ENCODE results near the gene OR52E2. TPM values are rescaled to one million over a fixed set of nuclear protein-coding genes. Genes with fewer than 3 reads are reported as not detected.

Gene OR52E2
- polyA plus RNA-seq, 4 donors, result not detected

GRCh38 chr11:5021996-5022395, 37.4 kb downstream of the OR52E2 start:
- DNase-seq (ENCODE audit: low read depth in 4 of 4, low spot score in 3 of 4), result no peak

GRCh38 chr11:5013012-5013411, 46.4 kb downstream of the OR52E2 start:
- DNase-seq (ENCODE audit: low read depth in 4 of 4, low spot score in 3 of 4), result no peak

- DNase-seq (ENCODE audit: low read depth in 4 of 4, low spot score in 3 of 4), result no peak
These were observed 48.2 kb downstream of the OR52E2 start for GRCh38 chr11:5011254-5011653.

Other genes starting within 250 kb of the OR52E2 start
- gene OR51F2, start 238.3 kb downstream of the OR52E2 start, polyA plus RNA-seq (ENCODE audit: insufficient read length in 4 of 4), result not detected
- gene OR51S1, start 210.4 kb downstream of the OR52E2 start, polyA plus RNA-seq (ENCODE audit: insufficient read length in 4 of 4), result not detected
- gene OR51T1, start 177.7 kb downstream of the OR52E2 start, polyA plus RNA-seq (ENCODE audit: insufficient read length in 4 of 4), result not detected
- not detected for gene OR51A7, start 155.8 kb downstream of the OR52E2 start, polyA plus RNA-seq (ENCODE audit: insufficient read length in 4 of 4)
- gene OR51G2, start 140.3 kb downstream of the OR52E2 start, polyA plus RNA-seq (ENCODE audit: insufficient read length in 4 of 4), result under 1 TPM in 1 of 4 donors, not detected in 3; 0.08 TPM
- gene OR51G1, start 135.3 kb downstream of the OR52E2 start, polyA plus RNA-seq (ENCODE audit: insufficient read length in 4 of 4), result not detected
- gene OR51A4, start 112.0 kb downstream of the OR52E2 start, polyA plus RNA-seq (ENCODE audit: insufficient read length in 4 of 4), result under 1 TPM in 1 of 4 donors, not detected in 3; 0.05 TPM
- gene OR51A2, start 103.9 kb downstream of the OR52E2 start, polyA plus RNA-seq (ENCODE audit: insufficient read length in 4 of 4), result not detected
- gene OR51L1, start 64.8 kb downstream of the OR52E2 start, polyA plus RNA-seq (ENCODE audit: insufficient read length in 4 of 4), result under 1 TPM in 3 of 4 donors, not detected in 1; 0.05 to 0.06 (median 0.05) TPM
- gene OR52J3, start 13.1 kb downstream of the OR52E2 start, polyA plus RNA-seq (ENCODE audit: insufficient read length in 4 of 4), result not detected
- gene OR52E1, start 9.9 kb upstream of the OR52E2 start, polyA plus RNA-seq (ENCODE audit: insufficient read length in 4 of 4), result not detected
- gene OR52A5, start 78.7 kb upstream of the OR52E2 start, polyA plus RNA-seq (ENCODE audit: insufficient read length in 4 of 4), result not detected
- gene OR52A1, start 95.1 kb upstream of the OR52E2 start, polyA plus RNA-seq (ENCODE audit: insufficient read length in 4 of 4), result under 1 TPM in 2 of 4 donors, not detected in 2; 0.01 to 0.05 TPM
- not detected for gene OR51V1, start 141.1 kb upstream of the OR52E2 start, polyA plus RNA-seq (ENCODE audit: insufficient read length in 4 of 4)
- gene HBB, start 167.4 kb upstream of the OR52E2 start, polyA plus RNA-seq (ENCODE audit: insufficient read length in 4 of 4), result 1,000 to 10,000 TPM in 1 of 4 donors, 100 to 1,000 TPM in 2, 10 to 100 TPM in 1; 99.7 to 2,476 (median 158) TPM
- gene HBD, start 174.9 kb upstream of the OR52E2 start, polyA plus RNA-seq (ENCODE audit: insufficient read length in 4 of 4), result 1 to 10 TPM; 1.1 to 2.9 (median 1.5) TPM
- gene HBG1, start 190.2 kb upstream of the OR52E2 start, polyA plus RNA-seq (ENCODE audit: insufficient read length in 4 of 4), result 10 to 100 TPM in 1 of 4 donors, 1 to 10 TPM in 3; 6.7 to 37.9 (median 9.1) TPM
- over 10,000 TPM in 1 of 4 donors, 1,000 to 10,000 TPM in 3; 1,504 to 42,529 (median 2,280) TPM for gene HBG2, start 195.2 kb upstream of the OR52E2 start, polyA plus RNA-seq (ENCODE audit: insufficient read length in 4 of 4)
- 10 to 100 TPM in 2 of 4 donors, 1 to 10 TPM in 2; 4.2 to 97.8 (median 8.2) TPM for gene HBE1, start 210.3 kb upstream of the OR52E2 start, polyA plus RNA-seq (ENCODE audit: insufficient read length in 4 of 4)
- gene OR51B4, start 242.3 kb upstream of the OR52E2 start, polyA plus RNA-seq (ENCODE audit: insufficient read length in 4 of 4), result under 1 TPM in 2 of 4 donors, not detected in 2; 0.26 to 0.38 TPM

All from left renal pelvis (tissue), 4 donors.